K562 (cell line): ENCODE measurements around the gene SSR2. TPM values are rescaled to one million over a fixed set of nuclear protein-coding genes. Genes with fewer than 3 reads are reported as not detected.

Experiments used
- ASH1L ChIP-seq: fragments of 450-650 bp; IDR thresholded peaks from 2 replicates; pipeline ENCODE4 v1.6.1; 2018; ENCODE audit warnings: borderline replicate concordance, mild to moderate bottlenecking, low read depth; ENCODE audit not compliant: partially characterized antibody
- BRD4 ChIP-seq: fragments of 200-600 bp; sonication (generic); IDR thresholded peaks from 2 replicates; pipeline ENCODE4 v1.6.1; 2017; ENCODE audit warnings: inconsistent platforms
- CBX3 ChIP-seq, 2 experiments: IDR thresholded peaks; 1 replicate in 1 of 2; 2 replicates in 1 of 2; pipeline ENCODE4 v1.6.1; 2012; ENCODE audit warnings: inconsistent platforms in 2 of 2, low read length in 2 of 2, borderline replicate concordance in 1 of 2, control low read depth in 1 of 2
- CC2D1A ChIP-seq: fragments of 450-650 bp; IDR thresholded peaks from 2 replicates; pipeline ENCODE4 v1.6.1; 2017; ENCODE audit warnings: mild to moderate bottlenecking
- DACH1 ChIP-seq: fragments of 450-650 bp; IDR thresholded peaks from 2 replicates; pipeline ENCODE4 v1.6.1; 2018; ENCODE audit not compliant: partially characterized antibody
- DEAF1 ChIP-seq: fragments of 450-650 bp; formaldehyde crosslinking; IDR thresholded peaks from 2 replicates; pipeline ENCODE4 v1.4.0; 2020; ENCODE audit warnings: mild to moderate bottlenecking, moderate library complexity
- HNRNPLL ChIP-seq: fragments of 200-400 bp; formaldehyde crosslinking; IDR thresholded peaks from 2 replicates; pipeline ENCODE4 v1.6.1; 2017; ENCODE audit warnings: low read length, low read depth, mild to moderate bottlenecking; ENCODE audit not compliant: poor library complexity, severe bottlenecking
- MTA3 ChIP-seq: fragments of 450-650 bp; formaldehyde crosslinking; IDR thresholded peaks from 2 replicates; pipeline ENCODE4 v1.6.1; 2017; ENCODE audit warnings: mild to moderate bottlenecking, borderline replicate concordance
- NFIC ChIP-seq: fragments of 450-650 bp; IDR thresholded peaks from 2 replicates; pipeline ENCODE4 v1.6.1; 2017; ENCODE audit warnings: mild to moderate bottlenecking, inconsistent platforms
- NFYB ChIP-seq: IDR thresholded peaks from 2 replicates; pipeline ENCODE4 v1.6.1; 2011; ENCODE audit warnings: mild to moderate bottlenecking, moderate library complexity; ENCODE audit not compliant: insufficient read length; ENCODE audit errors: extremely low read depth
- PCBP2 ChIP-seq: fragments of 200-400 bp; formaldehyde crosslinking; IDR thresholded peaks from 2 replicates; pipeline ENCODE4 v1.6.1; 2018; ENCODE audit warnings: low read length, low read depth, mild to moderate bottlenecking, moderate library complexity; ENCODE audit not compliant: poor library complexity, severe bottlenecking
- PHF8 ChIP-seq: fragments of 200-600 bp; sonication (generic); IDR thresholded peaks from 2 replicates; pipeline ENCODE4 v1.6.1; 2012; ENCODE audit warnings: mixed run types, mild to moderate bottlenecking, inconsistent platforms, low read length, moderate library complexity, borderline replicate concordance
- SP2 ChIP-seq: IDR thresholded peaks from 2 replicates; pipeline ENCODE4 v1.6.1; 2011; ENCODE audit warnings: mild to moderate bottlenecking, low read depth, low read length, moderate library complexity; ENCODE audit not compliant: poor library complexity, severe bottlenecking; ENCODE audit errors: extremely low read depth
- SRSF7 ChIP-seq: fragments of 200-400 bp; formaldehyde crosslinking; optimal IDR thresholded peaks from 2 replicates; pipeline ENCODE3; 2017; ENCODE audit warnings: mild to moderate bottlenecking, low read depth, low read length
- THAP7 ChIP-seq: fragments of 250-450 bp; sonication (Bioruptor Pico); IDR thresholded peaks from 2 replicates; pipeline ENCODE4 v1.5.0; 2021
- ZBTB2 ChIP-seq: fragments of 450-650 bp; IDR thresholded peaks from 2 replicates; pipeline ENCODE4 v1.6.1; 2016; ENCODE audit warnings: antibody characterized with exemption
- ZBTB26 ChIP-seq: fragments of 450-650 bp; formaldehyde crosslinking; IDR thresholded peaks from 2 replicates; pipeline ENCODE4 v1.4.0; 2022; ENCODE audit warnings: missing genetic modification characterization
- ZBTB7A ChIP-seq: IDR thresholded peaks from 2 replicates; pipeline ENCODE4 v1.6.1; 2011; ENCODE audit warnings: low read depth, mild to moderate bottlenecking, low read length, moderate library complexity, borderline replicate concordance; ENCODE audit not compliant: control insufficient read depth
- ZNF212 ChIP-seq: fragments of 450-650 bp; formaldehyde crosslinking; IDR thresholded peaks from 2 replicates; pipeline ENCODE4 v1.4.0; 2020; ENCODE audit warnings: mild to moderate bottlenecking
- ZNF232 ChIP-seq: sonication (generic); formaldehyde crosslinking; IDR thresholded peaks from 2 replicates; pipeline ENCODE4 v1.8.0; 2022; ENCODE audit warnings: mild to moderate bottlenecking, missing genetic modification reagents
- ZNF274 ChIP-seq: IDR thresholded peaks from 2 replicates; pipeline ENCODE4 v1.6.1; 2011; ENCODE audit warnings: low read depth, mild to moderate bottlenecking, low read length, moderate library complexity, borderline replicate concordance
- ZNF551 ChIP-seq: fragments of 250-450 bp; sonication (Bioruptor Pico); IDR thresholded peaks from 2 replicates; pipeline ENCODE4 v1.5.0; 2021; ENCODE audit warnings: mild to moderate bottlenecking, moderate library complexity
- ZSCAN29 ChIP-seq: fragments of 450-650 bp; IDR thresholded peaks from 2 replicates; pipeline ENCODE4 v1.6.1; 2017
- ZSCAN32 ChIP-seq: fragments of 450-650 bp; formaldehyde crosslinking; IDR thresholded peaks from 2 replicates; pipeline ENCODE4 v1.4.0; 2020; ENCODE audit warnings: mild to moderate bottlenecking, moderate library complexity
- polyA plus RNA-seq, 8 experiments: library from polyadenylated mRNA; depleted of rRNA in 4 of 8; stranded (reverse) in 5 of 8; unstranded in 3 of 8; fragments of >200 nt; fragmentation: Nextera tagmentation in 2 of 8; fragmentation: Illumina TruSeq in 1 of 8; extraction: Ambion mirVana in 2 of 8; extraction: Trizol in 1 of 8; gene quantifications; 2 replicates each; pipeline versions ENCODE4 v1.2.1 to v1.2.3, GENCODE V29; 2011 to 2014; ENCODE audit warnings: inconsistent platforms in 1 of 8, missing spikeins in 1 of 8
- total RNA-seq, 7 experiments: library from RNA; depleted of rRNA in 6 of 7; stranded (reverse); fragments of >200 nt in 6 of 7; fragmentation: Illumina TruSeq in 2 of 7; extraction: Trizol in 2 of 7; gene quantifications; 2 replicates each; pipeline versions ENCODE4 v1.2.1 to v1.2.3, GENCODE V29; 2011 to 2021; ENCODE audit warnings: low replicate concordance in 1 of 7

The SSR2 gene
- total and polyA plus RNA-seq, 9 of the 15 experiments (the other 6 are each of a cell fraction or from before 2014, with no cell fraction given), result 161 to 411 (median 240) TPM

- TF ChIP-seq ZBTB2 (no peak), ASH1L (no peak), ZSCAN32 (CRISPR knock-in tag) (no peak), PHF8 (peak; percentile 84; the same call in 1 of the 2 replicates), ZNF232 (CRISPR knock-in tag) (no peak), ZSCAN29 (no peak), ZNF551 (CRISPR knock-in tag) (no peak), SP2 (no peak), DEAF1 (no peak), SRSF7 (no peak), ZBTB26 (CRISPR knock-in tag) (no peak), MTA3 (no peak; the same call in 1 of the 2 replicates), HNRNPLL (peak; percentile 50), CBX3 (IDR thresholded peaks at IDR 0.05; ENCODE audit: borderline replicate concordance in 1 of 2, low read length in 2 of 2) (no peak), ZBTB7A (no peak), ZNF274 (no peak), CC2D1A (no peak), THAP7 (CRISPR knock-in tag) (no peak), BRD4 (no peak), ZNF212 (no peak), NFIC (peak; percentile 7; the same call in 1 of the 2 replicates), DACH1 (no peak), PCBP2 (no peak), NFYB (no peak)
Measured at GRCh38 chr1:156020293-156021092, at the start of gene SSR2 (continued).
